GM15510 (cell line): ENCODE data around the gene NUP153.

Experiments used
- POLR2A ChIP-seq: IDR thresholded peaks from 3 replicates; pipeline ENCODE4 v1.6.1; 2011; ENCODE audit warnings: borderline replicate concordance; ENCODE audit not compliant: insufficient read length; ENCODE audit errors: extremely low read depth

NUP153 gene

DNA sequence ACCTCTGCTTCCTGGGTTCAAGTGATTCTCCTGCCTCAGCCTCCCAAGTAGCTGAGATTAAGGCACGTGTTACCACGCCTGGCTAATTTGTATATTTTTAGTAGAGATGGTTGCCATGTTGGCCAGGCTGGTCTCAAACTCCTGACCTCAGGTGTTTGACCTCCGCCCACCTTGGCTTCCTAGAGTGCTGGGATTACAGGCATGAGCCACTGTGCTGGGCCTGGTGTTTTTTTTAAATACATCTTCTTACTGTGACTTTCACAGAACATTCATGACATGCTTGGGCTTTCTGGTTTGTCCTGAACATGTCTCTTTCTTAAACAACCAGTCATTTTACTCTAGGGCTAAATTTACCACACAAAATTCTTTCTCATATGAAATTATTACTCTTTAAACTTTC lies 141.3 kb downstream of the NUP153 start:
- no peak for TF ChIP-seq POLR2A
